ENCODE measurements around the gene PCMT1.

GRCh38 chr6:149746147-149746946, 3.2 kb upstream of the PCMT1 start, which contains the start of gene NUP43:
- TF ChIP-seq SUZ12 (IDR thresholded peaks at IDR 0.05; ENCODE audit: extremely low read depth, insufficient read depth, insufficient read length) (no peak), YY1 (IDR thresholded peaks at IDR 0.05; ENCODE audit: insufficient read depth, insufficient read length) (no peak), ZNF274 (IDR thresholded peaks at IDR 0.05; ENCODE audit: low read depth, low read length) (no peak)
